GM12878 (cell line): ENCODE results near the gene LHFPL5. TPM values are rescaled to one million over a fixed set of nuclear protein-coding genes. Genes with fewer than 3 reads are reported as not detected.

Experiments used
- ATAC-seq: fragments of 200-7000 bp; cut with Tn5 transposase; 3 replicates; pipeline ENCODE4 v1.9.1; 2020; ENCODE audit warnings: mild to moderate bottlenecking, moderate library complexity
- BruUV-seq: library from RNA; stranded (reverse); fragments of 400-500 nt; replicated peaks from 2 replicates; lab custom pipeline; 2021; lab: Mats Ljungman, UMichigan
- CTCF ChIA-PET: fragments of 300-600 bp; sonication (Branson Sonifier 250); formaldehyde crosslinking; extraction: SDS; loops from one replicate; lab custom pipeline; 2021; ENCODE audit warnings: inconsistent platforms; lab: Yijun Ruan, JAX
- POLR2A ChIA-PET: fragments of 350-600 bp; formaldehyde crosslinking; extraction: SDS; loops from one replicate; lab custom pipeline; 2021; ENCODE audit warnings: inconsistent platforms; lab: Charles Lee
- RAD21 ChIA-PET: fragments of 300-600 bp; sonication (Branson Sonifier 250); formaldehyde crosslinking; loops from one replicate; lab custom pipeline; 2023; ENCODE audit warnings: antibody characterized with exemption; ENCODE audit not compliant: unreplicated experiment; lab: Charles Lee
- SMC1A ChIA-PET: fragments of 300-600 bp; sonication (Branson Sonifier 250); formaldehyde crosslinking; loops from one replicate; lab custom pipeline; 2023; ENCODE audit not compliant: unreplicated experiment, uncharacterized antibody; lab: Charles Lee
- DNase-seq: peaks from one replicate; pipeline ENCODE4 v3.0.0-alpha.2; 2011; ENCODE audit warnings: low read depth, low spot score
- FAIRE-seq: peaks from 3 replicates; lab custom pipeline; 2011; peaks lifted over from hg19 to GRCh38; lab: Jason Lieb, UNC
- H2AFZ ChIP-seq: 2 replicates; pipeline ENCODE4 v1.6.0; 2011; ENCODE audit warnings: low read depth, low read length, control low read depth; ENCODE audit not compliant: control insufficient read depth
- H3K27ac ChIP-seq: 2 replicates; pipeline ENCODE4 v1.5.1; 2011; ENCODE audit warnings: control low read depth; ENCODE audit not compliant: control insufficient read depth, insufficient read depth
- H3K27me3 ChIP-seq, 2 experiments: replicated peaks in 1 of 2; 2 replicates each; pipeline versions ENCODE4 v1.6.0 to v1.6.1; 2011; ENCODE audit warnings: low read length in 1 of 2; ENCODE audit not compliant: control insufficient read depth in 2 of 2, insufficient read depth in 2 of 2
- H3K36me3 ChIP-seq, 2 experiments: 2 replicates each; pipeline ENCODE4 v1.5.1; 2011; ENCODE audit warnings: low read length in 1 of 2; ENCODE audit not compliant: control insufficient read depth in 2 of 2, insufficient read depth in 2 of 2
- H3K4me1 ChIP-seq: 2 replicates; pipeline ENCODE4 v1.6.1; 2011; ENCODE audit warnings: mild to moderate bottlenecking, low read length, moderate library complexity, mixed read lengths; ENCODE audit not compliant: control insufficient read depth, insufficient read depth
- H3K4me2 ChIP-seq: 2 replicates; pipeline ENCODE4 v1.6.0; 2011; ENCODE audit warnings: control low read depth; ENCODE audit not compliant: control insufficient read depth, insufficient read depth
- H3K4me3 ChIP-seq: fragments of 200-600 bp; sonication (generic); 2 replicates; pipeline ENCODE4 v1.5.1; 2016
- H3K79me2 ChIP-seq: 2 replicates; pipeline ENCODE4 v1.6.0; 2011; ENCODE audit warnings: low read length; ENCODE audit not compliant: control insufficient read depth, insufficient read depth
- H3K9ac ChIP-seq: 2 replicates; pipeline ENCODE4 v1.8.0; 2011; ENCODE audit warnings: low read length, control low read depth, mixed read lengths; ENCODE audit not compliant: control insufficient read depth, insufficient read depth
- H3K9me3 ChIP-seq: replicated peaks from 3 replicates; pipeline ENCODE4 v1.5.1; 2011; ENCODE audit warnings: mild to moderate bottlenecking, low read length; ENCODE audit not compliant: control insufficient read depth, insufficient read depth
- H4K20me1 ChIP-seq: 2 replicates; pipeline ENCODE4 v1.6.0; 2011; ENCODE audit not compliant: control insufficient read depth, insufficient read depth
- CREM ChIP-seq: IDR thresholded peaks from 2 replicates; pipeline ENCODE4 v1.6.1; 2014; ENCODE audit warnings: antibody characterized with exemption, low read depth
- GABPA ChIP-seq: IDR thresholded peaks from 2 replicates; pipeline ENCODE4 v1.6.1; 2014; ENCODE audit warnings: antibody characterized with exemption, low read depth, mild to moderate bottlenecking, inconsistent platforms
- NRF1 ChIP-seq: conservative IDR thresholded peaks from 2 replicates; pipeline ENCODE4 v1.6.1; 2011; ENCODE audit warnings: mild to moderate bottlenecking, low read depth, low read length, improper control_type of control experiment
- PML ChIP-seq: IDR thresholded peaks from 2 replicates; pipeline ENCODE4 v1.6.1; 2012; ENCODE audit warnings: low read length, inconsistent platforms
- SMAD5 ChIP-seq: IDR thresholded peaks from 2 replicates; pipeline ENCODE4 v1.6.1; 2016; ENCODE audit warnings: antibody characterized with exemption, low read depth
- SP1 ChIP-seq: IDR thresholded peaks from one replicate; pipeline ENCODE4 v1.6.1; 2011; ENCODE audit warnings: low read depth, low read length
- SREBF2 ChIP-seq: IDR thresholded peaks from 2 replicates; pipeline ENCODE4 v1.6.1; 2012; ENCODE audit warnings: mild to moderate bottlenecking, low read length
- SRF ChIP-seq, 2 experiments: IDR thresholded peaks; 2 replicates each; pipeline ENCODE4 v1.6.1; 2011; ENCODE audit warnings: low read depth in 2 of 2, low read length in 2 of 2, mild to moderate bottlenecking in 1 of 2, moderate library complexity in 1 of 2
- TBL1XR1 ChIP-seq: IDR thresholded peaks from 2 replicates; pipeline ENCODE4 v1.6.1; 2012; ENCODE audit warnings: low read depth, low read length, improper control_type of control experiment
- ZSCAN29 ChIP-seq: fragments of 450-650 bp; IDR thresholded peaks from 2 replicates; pipeline ENCODE4 v1.6.1; 2017; ENCODE audit warnings: mild to moderate bottlenecking, moderate library complexity
- WGBS: methylation state at CpG from one replicate; pipeline ENCODE4 v1.1.6; 2016; ENCODE audit warnings: low lambda C conversion rate; ENCODE audit not compliant: insufficient replicate concordance, insufficient coverage; ENCODE audit errors: missing lambda C conversion rate; 5-methylcytosine and 5-hydroxymethylcytosine counted together
- in situ Hi-C: fragments of 300-500 bp; cut with MboI; formaldehyde crosslinking; loops from 9 replicates; pipeline ENCODE4 v1.14.3; 2018; ENCODE audit warnings: mixed read lengths
- intact Hi-C: fragments of 100-400 bp; cut with micrococcal nuclease; formaldehyde crosslinking; loops from one replicate; pipeline ENCODE4 v1.14.2; 2022; ENCODE audit not compliant: unreplicated experiment
- polyA plus RNA-seq, 11 experiments: library from polyadenylated mRNA; depleted of rRNA in 4 of 11; unstranded in 6 of 11; stranded (reverse) in 5 of 11; fragments of >200 nt; fragmentation: Nextera tagmentation in 4 of 11; fragmentation: Illumina TruSeq in 1 of 11; extraction: Ambion mirVana in 4 of 11; extraction: Trizol in 1 of 11; gene quantifications; 1 replicate in 1 of 11; 2 replicates in 10 of 11; pipeline versions ENCODE4 v1.2.1 to v1.2.3, GENCODE V29; 2011 to 2016; ENCODE audit warnings: inconsistent platforms in 2 of 11, missing spikeins in 2 of 11, low read depth in 1 of 11
- total RNA-seq, 4 experiments: library from RNA; depleted of rRNA in 3 of 4; stranded (reverse); fragments of >200 nt in 3 of 4; fragmentation: Illumina TruSeq in 1 of 4; extraction: Trizol in 1 of 4; gene quantifications; 2 replicates each; pipeline versions ENCODE4 v1.2.1 to v1.2.3, GENCODE V29; 2013 to 2021
- TF ChIP-seq, protein P1 (sequence below): fragments of 450-650 bp; IDR thresholded peaks from 2 replicates; pipeline ENCODE4 v1.6.1; 2014; ENCODE audit warnings: mild to moderate bottlenecking
- TF ChIP-seq, protein P2 (sequence below): IDR thresholded peaks from 2 replicates; pipeline ENCODE4 v1.6.1; 2012; ENCODE audit warnings: low read depth, low read length, improper control_type of control experiment
- TF ChIP-seq, protein P3 (sequence below): fragments of 450-650 bp; IDR thresholded peaks from 2 replicates; pipeline ENCODE4 v1.6.1; 2017; ENCODE audit warnings: mild to moderate bottlenecking, low read depth, inconsistent platforms; ENCODE audit not compliant: poor library complexity, severe bottlenecking
- TF ChIP-seq, protein P4 (sequence below): IDR thresholded peaks from 2 replicates; pipeline ENCODE4 v1.6.1; 2011; ENCODE audit warnings: mild to moderate bottlenecking, low read depth, low read length, moderate library complexity; ENCODE audit not compliant: insufficient replicate concordance

LHFPL5 gene
- total and polyA plus RNA-seq, 10 of the 15 experiments (the other 5 are each of a cell fraction or from before 2014, with no cell fraction given), result 0.11 TPM; not detected in 9

DNA sequence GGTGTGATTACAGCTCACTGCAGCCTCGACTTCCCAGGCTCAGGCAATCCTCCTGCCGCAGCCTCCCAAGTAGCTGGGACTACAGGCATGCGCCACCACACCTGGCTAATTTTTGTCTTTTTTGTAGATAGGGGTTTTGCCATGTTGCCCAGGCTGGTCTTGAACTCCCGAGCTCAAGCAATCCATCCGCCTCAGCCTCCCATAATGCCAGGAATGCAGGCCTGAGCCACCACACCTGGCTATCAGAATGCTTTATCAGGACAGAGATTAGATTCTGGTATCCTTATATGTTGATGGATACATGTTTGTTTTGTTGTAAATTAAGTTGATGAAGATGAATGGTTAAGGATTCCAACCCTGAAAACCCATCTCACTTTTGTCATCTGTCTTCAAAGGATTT, 24.2 kb downstream of the LHFPL5 start:
- no peak for ATAC-seq
- CTCF ChIA-PET, result interaction anchor here (0.6 kb wide), 1 partner anchor 365 kb away, joined by 3 read pairs; no protein-coding TSS in a partner anchor
- intact Hi-C loops (no loop called here), in situ Hi-C loops (no loop called here)
- SMC1A ChIA-PET, result no interaction called here
- Histone ChIP-seq H3K4me1 (no peaks in the 10 kb centered on the region), H3K9ac (no peak overlapping the region), H4K20me1 (no peaks in the 10 kb centered on the region), H3K36me3 (peaks cover 2 to 8% of the 10 kb centered on the region in 2 experiments; a peak in 3 of 4 replicates), H2AFZ (no peak overlapping the region), H3K27ac (no peak overlapping the region), H3K79me2 (no peaks in the 10 kb centered on the region), H3K27me3 (no peaks in the 10 kb centered on the region), H3K4me2 (no peak overlapping the region), H3K4me3 (no peak overlapping the region), H3K9me3 (no peaks in the 10 kb centered on the region)
- 85% methylated on average over 5 of the region's 5 CpGs for WGBS
- POLR2A ChIA-PET, result no interaction called here
- RAD21 ChIA-PET, result no interaction called here
- FAIRE-seq, result no peak
- no peak for TF ChIP-seq SP1
- TF ChIP-seq, protein P1, sequence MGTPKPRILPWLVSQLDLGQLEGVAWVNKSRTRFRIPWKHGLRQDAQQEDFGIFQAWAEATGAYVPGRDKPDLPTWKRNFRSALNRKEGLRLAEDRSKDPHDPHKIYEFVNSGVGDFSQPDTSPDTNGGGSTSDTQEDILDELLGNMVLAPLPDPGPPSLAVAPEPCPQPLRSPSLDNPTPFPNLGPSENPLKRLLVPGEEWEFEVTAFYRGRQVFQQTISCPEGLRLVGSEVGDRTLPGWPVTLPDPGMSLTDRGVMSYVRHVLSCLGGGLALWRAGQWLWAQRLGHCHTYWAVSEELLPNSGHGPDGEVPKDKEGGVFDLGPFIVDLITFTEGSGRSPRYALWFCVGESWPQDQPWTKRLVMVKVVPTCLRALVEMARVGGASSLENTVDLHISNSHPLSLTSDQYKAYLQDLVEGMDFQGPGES, result no peak
- no peak for TF ChIP-seq NRF1
- no peak for TF ChIP-seq PML
- no peak for TF ChIP-seq SREBF2
- TF ChIP-seq, protein P2, sequence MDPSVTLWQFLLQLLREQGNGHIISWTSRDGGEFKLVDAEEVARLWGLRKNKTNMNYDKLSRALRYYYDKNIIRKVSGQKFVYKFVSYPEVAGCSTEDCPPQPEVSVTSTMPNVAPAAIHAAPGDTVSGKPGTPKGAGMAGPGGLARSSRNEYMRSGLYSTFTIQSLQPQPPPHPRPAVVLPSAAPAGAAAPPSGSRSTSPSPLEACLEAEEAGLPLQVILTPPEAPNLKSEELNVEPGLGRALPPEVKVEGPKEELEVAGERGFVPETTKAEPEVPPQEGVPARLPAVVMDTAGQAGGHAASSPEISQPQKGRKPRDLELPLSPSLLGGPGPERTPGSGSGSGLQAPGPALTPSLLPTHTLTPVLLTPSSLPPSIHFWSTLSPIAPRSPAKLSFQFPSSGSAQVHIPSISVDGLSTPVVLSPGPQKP, result no peak
- TF ChIP-seq, protein P3, sequence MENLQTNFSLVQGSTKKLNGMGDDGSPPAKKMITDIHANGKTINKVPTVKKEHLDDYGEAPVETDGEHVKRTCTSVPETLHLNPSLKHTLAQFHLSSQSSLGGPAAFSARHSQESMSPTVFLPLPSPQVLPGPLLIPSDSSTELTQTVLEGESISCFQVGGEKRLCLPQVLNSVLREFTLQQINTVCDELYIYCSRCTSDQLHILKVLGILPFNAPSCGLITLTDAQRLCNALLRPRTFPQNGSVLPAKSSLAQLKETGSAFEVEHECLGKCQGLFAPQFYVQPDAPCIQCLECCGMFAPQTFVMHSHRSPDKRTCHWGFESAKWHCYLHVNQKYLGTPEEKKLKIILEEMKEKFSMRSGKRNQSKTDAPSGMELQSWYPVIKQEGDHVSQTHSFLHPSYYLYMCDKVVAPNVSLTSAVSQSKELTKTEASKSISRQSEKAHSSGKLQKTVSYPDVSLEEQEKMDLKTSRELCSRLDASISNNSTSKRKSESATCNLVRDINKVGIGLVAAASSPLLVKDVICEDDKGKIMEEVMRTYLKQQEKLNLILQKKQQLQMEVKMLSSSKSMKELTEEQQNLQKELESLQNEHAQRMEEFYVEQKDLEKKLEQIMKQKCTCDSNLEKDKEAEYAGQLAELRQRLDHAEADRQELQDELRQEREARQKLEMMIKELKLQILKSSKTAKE, result no peak
- no peak for TF ChIP-seq SRF (IDR thresholded peaks at IDR 0.05; ENCODE audit: low read depth in 2 of 2, low read length in 2 of 2)
- no peak for TF ChIP-seq GABPA
- no peak for TF ChIP-seq TBL1XR1
- no peak for TF ChIP-seq ZSCAN29
- TF ChIP-seq, protein P4, sequence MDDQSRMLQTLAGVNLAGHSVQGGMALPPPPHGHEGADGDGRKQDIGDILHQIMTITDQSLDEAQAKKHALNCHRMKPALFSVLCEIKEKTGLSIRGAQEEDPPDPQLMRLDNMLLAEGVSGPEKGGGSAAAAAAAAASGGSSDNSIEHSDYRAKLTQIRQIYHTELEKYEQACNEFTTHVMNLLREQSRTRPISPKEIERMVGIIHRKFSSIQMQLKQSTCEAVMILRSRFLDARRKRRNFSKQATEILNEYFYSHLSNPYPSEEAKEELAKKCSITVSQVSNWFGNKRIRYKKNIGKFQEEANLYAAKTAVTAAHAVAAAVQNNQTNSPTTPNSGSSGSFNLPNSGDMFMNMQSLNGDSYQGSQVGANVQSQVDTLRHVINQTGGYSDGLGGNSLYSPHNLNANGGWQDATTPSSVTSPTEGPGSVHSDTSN, result no peak
- no peak for TF ChIP-seq SMAD5
- TF ChIP-seq CREM, result no peak
- no peak for DNase-seq
- no TSS peak for BruUV-seq
